ENCODE measurements around the gene PIK3R4.

The PIK3R4 gene

GRCh38 chr3:130635285-130635684 is 111.3 kb downstream of the PIK3R4 start:
- H3K4me3 ChIP-seq (ENCODE audit: low read depth in 1 of 2, low read length in 2 of 2), result no peak overlapping the region
- no peaks in the 10 kb centered on the region for H3K27me3 ChIP-seq (ENCODE audit: low read depth, low read length)
- H3K27ac ChIP-seq (ENCODE audit: low read length), result no peak overlapping the region
- no peaks in the 10 kb centered on the region for H3K4me1 ChIP-seq (ENCODE audit: control insufficient read depth in 1 of 2, insufficient read depth in 2 of 2, low read length in 2 of 2)
- H3K36me3 ChIP-seq (ENCODE audit: control insufficient read depth in 1 of 2, insufficient read depth in 2 of 2, low read length in 2 of 2), result no peaks in the 10 kb centered on the region
- no peaks in the 10 kb centered on the region for H3K9me3 ChIP-seq (ENCODE audit: control insufficient read depth in 1 of 2, low read length in 2 of 2)
